GM18861 (cell line): ENCODE data around the gene GK2.

ENCODE experiments used
- ATAC-seq: cut with Tn5 transposase; IDR thresholded peaks from one replicate; pipeline ENCODE4 v1.9.1; 2021; ENCODE audit not compliant: unreplicated experiment

Gene GK2

DNA sequence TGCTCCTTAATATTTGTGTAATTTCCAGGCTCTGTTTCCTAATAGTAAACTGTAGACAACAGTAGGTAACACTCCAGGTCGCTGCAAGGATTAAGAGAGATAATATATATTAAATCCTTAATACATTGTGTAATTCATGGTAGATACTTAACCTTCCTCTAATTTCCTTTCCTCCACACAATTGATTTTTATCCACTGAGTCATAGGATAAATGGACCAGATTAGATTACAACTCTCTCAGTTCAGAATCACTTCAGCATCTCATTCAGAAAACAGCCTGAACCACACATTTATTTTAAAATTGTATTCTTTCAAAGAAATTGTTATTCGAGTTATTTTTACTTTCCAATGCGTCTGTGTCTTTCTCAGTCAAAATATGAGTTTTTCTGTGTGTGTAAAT lies 17.1 kb downstream of the GK2 start:
- no peak for ATAC-seq

GRCh38 chr4:79385641-79386040 lies 22.4 kb downstream of the GK2 start:
- ATAC-seq = no peak

DNA sequence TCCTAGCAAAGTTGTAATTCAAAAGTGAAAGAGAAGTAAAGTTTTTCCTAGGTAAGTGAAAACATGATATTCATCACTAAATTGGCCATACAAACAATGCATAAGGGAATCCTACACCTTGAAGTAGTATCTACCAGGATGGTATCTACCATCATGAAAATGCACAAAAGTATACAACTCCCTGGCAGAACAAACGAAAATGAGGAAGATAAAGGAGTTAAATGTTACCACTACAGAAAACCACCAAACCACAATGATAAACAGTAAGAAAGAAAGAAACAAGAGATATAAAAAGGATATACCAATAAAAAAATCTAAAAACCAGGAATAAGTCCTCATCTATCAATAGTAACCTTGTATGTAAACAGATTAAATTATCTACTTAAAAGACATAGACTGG lies 26.9 kb downstream of the GK2 start:
- ATAC-seq = no peak

GRCh38 chr4:79370026-79370425 lies 38.0 kb downstream of the GK2 start:
- ATAC-seq = no peak

DNA sequence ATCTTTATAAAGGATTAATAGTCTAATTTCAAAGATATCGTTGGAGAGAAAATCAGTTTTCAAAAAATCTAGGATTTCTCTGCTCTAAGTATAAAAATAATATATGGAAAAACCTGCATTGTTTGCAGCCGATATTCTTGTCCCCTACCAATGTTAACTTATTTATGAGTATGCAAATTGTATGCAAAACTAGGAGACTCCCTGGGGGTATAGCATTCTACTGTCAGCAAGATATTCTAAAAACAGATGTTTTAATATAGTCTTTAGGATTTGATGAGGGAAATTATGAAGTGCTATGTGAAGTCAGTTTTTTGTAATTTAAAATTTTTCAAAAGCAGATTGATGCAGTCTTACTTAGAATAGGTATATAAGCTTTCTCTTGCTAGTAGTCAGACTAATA lies 40.9 kb downstream of the GK2 start:
- no peak for ATAC-seq

GRCh38 chr4:79366422-79366821 lies 41.6 kb downstream of the GK2 start:
- ATAC-seq = no peak

GRCh38 chr4:79364061-79364460 lies 44.0 kb downstream of the GK2 start:
- ATAC-seq = no peak

- ATAC-seq = no peak
These were observed 45.4 kb downstream of the GK2 start for GRCh38 chr4:79362626-79363025.

DNA sequence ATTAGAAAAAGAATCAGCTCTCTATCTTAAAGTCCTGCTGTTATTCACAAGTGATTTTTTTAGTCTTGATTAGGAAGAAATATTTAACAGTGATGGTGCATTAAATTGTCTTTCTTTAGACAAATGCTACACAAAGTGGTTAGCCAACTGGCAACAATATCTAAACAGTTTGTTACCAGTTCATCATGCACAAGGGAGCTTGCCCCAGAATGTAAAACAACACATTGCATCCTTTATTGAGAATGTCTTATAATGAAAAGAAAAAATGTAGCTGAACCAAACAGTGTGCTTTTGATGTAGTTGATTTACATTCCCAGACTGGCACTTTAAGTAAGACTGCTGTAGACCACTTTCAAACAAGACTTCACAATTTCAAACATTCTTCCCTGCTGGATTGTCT lies 48.0 kb downstream of the GK2 start:
- no peak for ATAC-seq

- ATAC-seq = no peak
These were observed 49.6 kb downstream of the GK2 start for GRCh38 chr4:79358438-79358837.

GRCh38 chr4:79357365-79357764 lies 50.7 kb downstream of the GK2 start:
- ATAC-seq = no peak
